H1 (cell line): ENCODE measurements around the gene BTBD7. TPM values are rescaled to one million over a fixed set of nuclear protein-coding genes. Genes with fewer than 3 reads are reported as not detected.

Source experiments
- CTCF ChIA-PET: fragments of 300-600 bp; sonication (Branson Sonifier 250); formaldehyde crosslinking; loops from one replicate; lab custom pipeline; 2021; ENCODE audit not compliant: partially characterized antibody; lab: Charles Lee
- POLR2A ChIA-PET: fragments of 300-600 bp; sonication (Branson Sonifier 250); formaldehyde crosslinking; loops from one replicate; lab custom pipeline; 2021; ENCODE audit warnings: inconsistent platforms; ENCODE audit not compliant: partially characterized antibody; lab: Charles Lee
- DNase-seq, 2 experiments: peaks; one replicate each; pipeline versions ENCODE4 v3.0.0 to v3.0.0-alpha.2; 2010 to 2022; ENCODE audit warnings: low spot score in 2 of 2, low read depth in 1 of 2, mixed read lengths in 1 of 2
- FAIRE-seq: peaks from 2 replicates; lab custom pipeline; 2011; peaks lifted over from hg19 to GRCh38; lab: Jason Lieb, UNC
- H2AFZ ChIP-seq: 2 replicates; pipeline ENCODE4 v1.8.1; 2012; ENCODE audit warnings: low read length, inconsistent platforms
- H2AK5ac ChIP-seq: 2 replicates; pipeline ENCODE4 v1.6.1; 2013; ENCODE audit warnings: low read depth, low read length
- H2BK120ac ChIP-seq: replicated peaks from 2 replicates; pipeline ENCODE3; 2013; ENCODE audit warnings: low read depth, low read length, inconsistent platforms
- H2BK12ac ChIP-seq: 2 replicates; pipeline ENCODE4 v1.6.1; 2013; ENCODE audit warnings: low read depth, low read length
- H2BK15ac ChIP-seq: 2 replicates; pipeline ENCODE4 v1.6.1; 2013; ENCODE audit warnings: low read length
- H2BK20ac ChIP-seq: 2 replicates; pipeline ENCODE4 v1.6.1; 2013; ENCODE audit warnings: low read length
- H2BK5ac ChIP-seq: 2 replicates; pipeline ENCODE4 v1.6.1; 2013; ENCODE audit warnings: low read depth, low read length
- H3K14ac ChIP-seq: 2 replicates; pipeline ENCODE4 v1.6.1; 2013; ENCODE audit warnings: inconsistent platforms; ENCODE audit not compliant: insufficient read length
- H3K18ac ChIP-seq: 2 replicates; pipeline ENCODE4 v1.6.1; 2013; ENCODE audit warnings: low read length; ENCODE audit errors: extremely low read depth
- H3K23ac ChIP-seq: 2 replicates; pipeline ENCODE4 v1.6.1; 2013; ENCODE audit warnings: inconsistent platforms; ENCODE audit not compliant: insufficient read length
- H3K23me2 ChIP-seq: 2 replicates; pipeline ENCODE4 v1.6.1; 2013; ENCODE audit warnings: low read depth, low read length
- H3K27ac ChIP-seq: 2 replicates; pipeline ENCODE4 v1.6.1; 2011; ENCODE audit warnings: low read depth, low read length, inconsistent platforms
- H3K27me3 ChIP-seq, 4 experiments: replicated peaks in 1 of 4; 1 replicate in 1 of 4; 2 replicates in 3 of 4; pipeline versions ENCODE4 v1.6.1 to v1.8.1; 2011 to 2013; ENCODE audit warnings: low read length in 3 of 4, mild to moderate bottlenecking in 3 of 4, inconsistent platforms in 2 of 4, mixed read lengths in 2 of 4, moderate library complexity in 1 of 4; ENCODE audit not compliant: control insufficient read depth in 3 of 4, insufficient read depth in 3 of 4; ENCODE audit errors: extremely low read depth in 1 of 4
- H3K36me3 ChIP-seq, 4 experiments: 2 replicates each; pipeline versions ENCODE4 v1.6.1 to v1.8.1; 2011 to 2013; ENCODE audit warnings: mild to moderate bottlenecking in 4 of 4, low read length in 3 of 4, moderate library complexity in 2 of 4, control low read depth in 1 of 4, inconsistent platforms in 1 of 4; ENCODE audit not compliant: insufficient read depth in 4 of 4, control insufficient read depth in 2 of 4
- H3K4ac ChIP-seq: replicated peaks from 2 replicates; pipeline ENCODE3; 2013; ENCODE audit warnings: low read length, low read depth, mixed read lengths, inconsistent platforms; ENCODE audit not compliant: insufficient read length
- H3K4me1 ChIP-seq, 4 experiments: replicated peaks in 1 of 4; 1 replicate in 1 of 4; 2 replicates in 3 of 4; pipeline versions ENCODE4 v1.6.1 to v1.8.1; 2011 to 2013; ENCODE audit warnings: low read length in 3 of 4, inconsistent platforms in 2 of 4, mixed read lengths in 1 of 4; ENCODE audit not compliant: insufficient read depth in 4 of 4, control insufficient read depth in 3 of 4
- H3K4me2 ChIP-seq, 2 experiments: 2 replicates each; pipeline versions ENCODE4 v1.6.1 to v1.8.1; 2011 to 2013; ENCODE audit warnings: low read depth in 2 of 2, low read length in 2 of 2, control low read depth in 1 of 2, inconsistent platforms in 1 of 2, mild to moderate bottlenecking in 1 of 2; ENCODE audit not compliant: insufficient read depth in 1 of 2
- H3K4me3 ChIP-seq, 4 experiments: fragments of 200-600, 300-600 bp in 1 of 4; sonication (generic), shearing (Covaris generic), sonication (Bioruptor Twin) in 1 of 4; 2 replicates each; pipeline versions ENCODE4 v1.5.1 to v1.8.1; 2011 to 2016; ENCODE audit warnings: low read length in 4 of 4, low read depth in 3 of 4, control low read depth in 2 of 4, inconsistent platforms in 2 of 4, mild to moderate bottlenecking in 2 of 4, mixed read lengths in 1 of 4, moderate library complexity in 1 of 4; ENCODE audit not compliant: insufficient read depth in 2 of 4; ENCODE audit errors: extremely low read depth in 1 of 4
- H3K56ac ChIP-seq: replicated peaks from 2 replicates; pipeline ENCODE3; 2013; ENCODE audit warnings: low read depth, mild to moderate bottlenecking, mixed read lengths, low read length, inconsistent platforms; ENCODE audit not compliant: insufficient read length
- H3K79me1 ChIP-seq: 2 replicates; pipeline ENCODE4 v1.6.1; 2013; ENCODE audit warnings: low read depth, low read length, control low read depth
- H3K79me2 ChIP-seq, 2 experiments: 2 replicates each; pipeline versions ENCODE4 v1.6.1 to v1.8.1; 2012 to 2013; ENCODE audit warnings: low read length in 2 of 2, mild to moderate bottlenecking in 2 of 2, inconsistent platforms in 1 of 2; ENCODE audit not compliant: insufficient read depth in 2 of 2, control insufficient read depth in 1 of 2
- H3K9ac ChIP-seq, 4 experiments: replicated peaks in 1 of 4; 1 replicate in 1 of 4; 2 replicates in 3 of 4; pipeline versions ENCODE4 v1.6.1 to v1.8.1; 2011 to 2013; ENCODE audit warnings: low read depth in 3 of 4, low read length in 3 of 4, control low read depth in 2 of 4, mild to moderate bottlenecking in 2 of 4, moderate library complexity in 2 of 4, inconsistent platforms in 1 of 4; ENCODE audit errors: extremely low read depth in 1 of 4
- H3K9me3 ChIP-seq, 2 experiments: 2 replicates each; pipeline versions ENCODE4 v1.6.1 to v1.8.1; 2012 to 2013; ENCODE audit warnings: mild to moderate bottlenecking in 2 of 2, moderate library complexity in 2 of 2, control low read depth in 1 of 2, inconsistent platforms in 1 of 2, low read depth in 1 of 2, low read length in 1 of 2, mixed read lengths in 1 of 2; ENCODE audit not compliant: insufficient read depth in 2 of 2
- H4K20me1 ChIP-seq, 2 experiments: replicated peaks in 1 of 2; 2 replicates each; pipeline versions ENCODE3 to v1.8.1; 2011 to 2013; ENCODE audit warnings: inconsistent platforms in 2 of 2, low read length in 2 of 2, mild to moderate bottlenecking in 1 of 2; ENCODE audit not compliant: insufficient read depth in 2 of 2, control insufficient read depth in 1 of 2
- H4K5ac ChIP-seq: 2 replicates; pipeline ENCODE4 v1.6.1; 2013; ENCODE audit warnings: low read length, low read depth, mixed read lengths, inconsistent platforms; ENCODE audit not compliant: insufficient read length
- H4K8ac ChIP-seq: 2 replicates; pipeline ENCODE4 v1.8.0; 2013; ENCODE audit warnings: mild to moderate bottlenecking, moderate library complexity, low read length, inconsistent platforms; ENCODE audit not compliant: insufficient read depth; ENCODE audit errors: extremely low read depth
- H4K91ac ChIP-seq: replicated peaks from 2 replicates; pipeline ENCODE3; 2013; ENCODE audit warnings: low read length, mixed read lengths, inconsistent platforms; ENCODE audit not compliant: insufficient read length
- ASH2L ChIP-seq: fragments of 200-600, 300-600 bp; sonication (generic); IDR thresholded peaks from one replicate; pipeline ENCODE4 v1.7.1; 2017; ENCODE audit warnings: low read length
- ATF2 ChIP-seq: IDR thresholded peaks from 2 replicates; pipeline ENCODE4 v1.6.1; 2012; ENCODE audit warnings: low read length, inconsistent platforms
- ATF3 ChIP-seq: IDR thresholded peaks from 2 replicates; pipeline ENCODE4 v1.6.1; 2011; ENCODE audit warnings: low read depth, mild to moderate bottlenecking, low read length; ENCODE audit not compliant: insufficient read depth
- BACH1 ChIP-seq: IDR thresholded peaks from 2 replicates; pipeline ENCODE4 v1.6.1; 2012; ENCODE audit warnings: low read length, improper control_type of control experiment
- GTF2F1 ChIP-seq: IDR thresholded peaks from 2 replicates; pipeline ENCODE4 v1.6.1; 2012; ENCODE audit warnings: low read depth, low read length, improper control_type of control experiment, borderline replicate concordance
- RAD21 ChIP-seq, 2 experiments: IDR thresholded peaks in 1 of 2; conservative IDR thresholded peaks in 1 of 2; 2 replicates each; pipeline ENCODE4 v1.6.1; 2011; ENCODE audit warnings: low read depth in 2 of 2, low read length in 2 of 2, improper control_type of control experiment in 1 of 2, inconsistent platforms in 1 of 2, mild to moderate bottlenecking in 1 of 2, moderate library complexity in 1 of 2
- SIN3A ChIP-seq, 2 experiments: IDR thresholded peaks in 1 of 2; conservative IDR thresholded peaks in 1 of 2; 2 replicates each; pipeline ENCODE4 v1.6.1; 2011 to 2012; ENCODE audit warnings: low read length in 2 of 2, improper control_type of control experiment in 1 of 2, low read depth in 1 of 2, mild to moderate bottlenecking in 1 of 2
- SIRT6 ChIP-seq: IDR thresholded peaks from one replicate; pipeline ENCODE4 v1.7.1; 2012; ENCODE audit warnings: low read length, inconsistent platforms
- TCF12 ChIP-seq: IDR thresholded peaks from 2 replicates; pipeline ENCODE4 v1.6.1; 2011; ENCODE audit warnings: low read depth, mild to moderate bottlenecking, low read length
- USF2 ChIP-seq: IDR thresholded peaks from 2 replicates; pipeline ENCODE4 v1.6.1; 2011; ENCODE audit warnings: low read length, improper control_type of control experiment
- YY1 ChIP-seq: IDR thresholded peaks from 2 replicates; pipeline ENCODE4 v1.6.1; 2011; ENCODE audit warnings: low read depth, mild to moderate bottlenecking, low read length
- WGBS, 2 experiments: shearing (Covaris generic) in 1 of 2; methylation state at CpG; one replicate each; pipeline versions ENCODE4 v1.1.6 to v1.1.7; 2013 to 2015; ENCODE audit warnings: low lambda C conversion rate in 2 of 2, mixed read lengths in 2 of 2, inconsistent platforms in 1 of 2, low coverage in 1 of 2, missing lambda C conversion rate in 1 of 2; ENCODE audit not compliant: insufficient replicate concordance in 2 of 2, insufficient coverage in 1 of 2, insufficient read length in 1 of 2; ENCODE audit errors: extremely low coverage in 1 of 2, missing lambda C conversion rate in 1 of 2; 5-methylcytosine and 5-hydroxymethylcytosine counted together
- polyA plus RNA-seq, 7 experiments: library from polyadenylated mRNA; depleted of rRNA in 3 of 7; stranded (reverse) in 5 of 7; unstranded in 2 of 7; fragments of >200 nt in 5 of 7; fragments of 200-250 nt in 2 of 7; gene quantifications; 1 replicate in 5 of 7; 2 replicates in 1 of 7; 4 replicates in 1 of 7; pipeline versions ENCODE4 v1.2.1 to v1.2.3, GENCODE V29; 2011 to 2013; ENCODE audit warnings: missing spikeins in 2 of 7, mixed read lengths in 2 of 7
- total RNA-seq: library from RNA; stranded (reverse); fragmentation: NEBNext Ultra II Directional; extraction: Animal tissue kit (Norgen Biotek cat#: 25700); gene quantifications from 2 replicates; pipeline ENCODE4 v1.2.1, GENCODE V29; 2021

The BTBD7 gene
- total and polyA plus RNA-seq, 2 of the 8 experiments (the other 6 are each of a cell fraction or from before 2014, with no cell fraction given) = 12.1 to 46.1 TPM

GRCh38 chr14:93268406-93268805 is 64.4 kb downstream of the BTBD7 start:
- Histone ChIP-seq H3K18ac (no peak overlapping the region), H3K79me1 (peaks cover 2% of the 10 kb centered on the region; the same call in 1 of the 2 replicates), H2BK12ac (no peak overlapping the region), H4K8ac (no peak overlapping the region), H4K91ac (no peak overlapping the region), H3K56ac (no peak overlapping the region), H2BK120ac (no peak overlapping the region), H3K4me3 (no peak overlapping the region), H2AK5ac (no peak overlapping the region), H3K9ac (no peak overlapping the region), H4K5ac (no peak overlapping the region), H3K36me3 (peaks cover 0 to 3% (median under 1%) of the 10 kb centered on the region in 4 experiments; a peak in 3 of 8 replicates), H3K27ac (no peak overlapping the region), H3K27me3 (no peaks in the 10 kb centered on the region), H3K4me2 (no peak overlapping the region), H3K4me1 (no peaks in the 10 kb centered on the region), H2BK5ac (no peak overlapping the region), H2AFZ (no peak overlapping the region), H2BK20ac (no peak overlapping the region), H3K79me2 (peaks cover 2 to 3% of the 10 kb centered on the region in 2 experiments; a peak in 2 of 4 replicates), H4K20me1 (peaks cover 0 to 2% of the 10 kb centered on the region in 2 experiments), H3K23ac (no peak overlapping the region), H3K14ac (no peak overlapping the region), H3K4ac (no peak overlapping the region), H2BK15ac (no peak overlapping the region), H3K9me3 (no peaks in the 10 kb centered on the region), H3K23me2 (no peaks in the 10 kb centered on the region; the same call in 1 of the 2 replicates)
- TF ChIP-seq YY1 (no peak), ASH2L (no peak), ATF2 (no peak), RAD21 (IDR thresholded peaks at IDR 0.05 in 1 of 2, conservative IDR thresholded peaks at IDR 0.05 in 1 of 2; ENCODE audit: low read depth in 2 of 2, low read length in 2 of 2) (no peak), USF2 (no peak), GTF2F1 (no peak), SIN3A (conservative IDR thresholded peaks at IDR 0.05 in 1 of 2, IDR thresholded peaks at IDR 0.05 in 1 of 2; ENCODE audit: low read depth in 1 of 2, low read length in 2 of 2) (no peak), TCF12 (no peak), SIRT6 (no peak), ATF3 (no peak), BACH1 (no peak)
- FAIRE-seq (no peak), DNase-seq (no peak)
- POLR2A ChIA-PET = no interaction called here
- CTCF ChIA-PET = no interaction called here
- WGBS, 2 experiments = no CpG with 5 or more reads among the region's 1 CpG
